Endothelial cell of umbilical vein (primary cell): ENCODE results near the gene CD48.

Experiments
- POLR2AphosphoS5 ChIP-seq: IDR thresholded peaks from 2 replicates; pipeline ENCODE4 v1.6.1; 2012; ENCODE audit warnings: low read depth, mild to moderate bottlenecking, control low read depth, low read length, moderate library complexity; ENCODE audit not compliant: insufficient read depth
- TF ChIP-seq, protein P1 (sequence below), 2 donors: IDR thresholded peaks; 1 replicate in 1 of 2; 2 replicates in 1 of 2; pipeline ENCODE4 v1.5.1; 2011; ENCODE audit warnings: low read length in 2 of 2, mild to moderate bottlenecking in 2 of 2, moderate library complexity in 2 of 2, control low read depth in 1 of 2, inconsistent platforms in 1 of 2, low read depth in 1 of 2; ENCODE audit not compliant: insufficient read depth in 1 of 2; ENCODE audit errors: extremely low read depth in 1 of 2

DNA sequence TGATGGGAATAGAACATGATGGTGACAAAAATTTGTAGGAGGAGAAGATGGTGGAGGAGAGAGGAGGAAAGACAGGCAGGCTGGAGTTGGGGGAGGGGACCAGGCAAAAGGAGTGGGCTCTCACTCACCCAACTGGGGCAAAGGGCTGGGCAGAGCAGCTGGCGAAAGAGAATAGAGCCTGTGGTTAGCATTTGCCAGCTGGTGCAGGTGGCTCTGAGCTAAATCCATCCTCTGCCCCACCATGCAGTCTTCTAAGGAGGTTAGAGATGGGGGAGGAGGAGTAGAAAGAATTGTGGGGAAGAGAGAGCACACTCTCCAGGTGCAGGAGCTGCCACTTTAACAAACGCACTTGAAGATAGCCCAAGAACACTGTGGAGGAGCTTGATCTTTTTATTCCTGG, 37.2 kb downstream of the CD48 start:
- no peak for TF ChIP-seq POLR2AphosphoS5
- TF ChIP-seq, protein P1, sequence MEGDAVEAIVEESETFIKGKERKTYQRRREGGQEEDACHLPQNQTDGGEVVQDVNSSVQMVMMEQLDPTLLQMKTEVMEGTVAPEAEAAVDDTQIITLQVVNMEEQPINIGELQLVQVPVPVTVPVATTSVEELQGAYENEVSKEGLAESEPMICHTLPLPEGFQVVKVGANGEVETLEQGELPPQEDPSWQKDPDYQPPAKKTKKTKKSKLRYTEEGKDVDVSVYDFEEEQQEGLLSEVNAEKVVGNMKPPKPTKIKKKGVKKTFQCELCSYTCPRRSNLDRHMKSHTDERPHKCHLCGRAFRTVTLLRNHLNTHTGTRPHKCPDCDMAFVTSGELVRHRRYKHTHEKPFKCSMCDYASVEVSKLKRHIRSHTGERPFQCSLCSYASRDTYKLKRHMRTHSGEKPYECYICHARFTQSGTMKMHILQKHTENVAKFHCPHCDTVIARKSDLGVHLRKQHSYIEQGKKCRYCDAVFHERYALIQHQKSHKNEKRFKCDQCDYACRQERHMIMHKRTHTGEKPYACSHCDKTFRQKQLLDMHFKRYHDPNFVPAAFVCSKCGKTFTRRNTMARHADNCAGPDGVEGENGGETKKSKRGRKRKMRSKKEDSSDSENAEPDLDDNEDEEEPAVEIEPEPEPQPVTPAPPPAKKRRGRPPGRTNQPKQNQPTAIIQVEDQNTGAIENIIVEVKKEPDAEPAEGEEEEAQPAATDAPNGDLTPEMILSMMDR (IDR thresholded peaks at IDR 0.05; ENCODE audit: extremely low read depth in 1 of 2, insufficient read depth in 1 of 2, low read depth in 1 of 2, low read length in 2 of 2): no peak
